KMS-11 (cell line): ENCODE data around the gene NEURL1.

Experiments used
- H2AFZ ChIP-seq: fragments of 200-600 bp; sonication (generic); 2 replicates; pipeline ENCODE4 v1.6.1; 2016; ENCODE audit warnings: antibody characterized with exemption, mixed run types, low read depth
- H3K27ac ChIP-seq: fragments of 200-600 bp; sonication (generic); 2 replicates; pipeline ENCODE4 v1.6.1; 2016; ENCODE audit warnings: mild to moderate bottlenecking, mixed run types
- H3K27me3 ChIP-seq: fragments of 200-600 bp; sonication (generic); 2 replicates; pipeline ENCODE4 v1.6.1; 2017; ENCODE audit warnings: mild to moderate bottlenecking, low read depth, mixed run types, moderate library complexity; ENCODE audit not compliant: insufficient read depth
- H3K36me3 ChIP-seq: fragments of 200-600 bp; sonication (generic); 2 replicates; pipeline ENCODE4 v1.6.1; 2017; ENCODE audit warnings: mild to moderate bottlenecking, mixed run types; ENCODE audit not compliant: insufficient read depth
- H3K4me1 ChIP-seq: fragments of 200-600 bp; sonication (generic); 2 replicates; pipeline ENCODE4 v1.6.1; 2016; ENCODE audit warnings: mild to moderate bottlenecking, low read depth, mixed run types; ENCODE audit not compliant: poor library complexity, severe bottlenecking
- H3K4me2 ChIP-seq: fragments of 200-600 bp; sonication (generic); 2 replicates; pipeline ENCODE4 v1.7.0; 2016; ENCODE audit warnings: mild to moderate bottlenecking, mixed run types
- H3K4me3 ChIP-seq: fragments of 200-600 bp; sonication (generic); IDR thresholded peaks from 2 replicates; pipeline ENCODE4 v1.6.1; 2017; ENCODE audit warnings: low read depth, low read length, mixed read lengths; ENCODE audit not compliant: insufficient read depth
- H3K79me2 ChIP-seq: fragments of 200-600 bp; sonication (generic); 2 replicates; pipeline ENCODE4 v1.6.1; 2016; ENCODE audit warnings: low read depth, mixed run types; ENCODE audit not compliant: insufficient read depth
- H3K9ac ChIP-seq: fragments of 200-600 bp; sonication (generic); 2 replicates; pipeline ENCODE4 v1.6.1; 2016; ENCODE audit warnings: mild to moderate bottlenecking, mixed run types
- H4K20me1 ChIP-seq: fragments of 200-600 bp; sonication (generic); 2 replicates; pipeline ENCODE4 v1.6.1; 2016; ENCODE audit warnings: mild to moderate bottlenecking, mixed run types; ENCODE audit not compliant: insufficient read depth
- CTCF ChIP-seq: fragments of 200-600 bp; sonication (generic); conservative IDR thresholded peaks from 2 replicates; pipeline ENCODE4 v1.6.1; 2017; ENCODE audit warnings: low read depth, mild to moderate bottlenecking, antibody characterized with exemption, low read length, moderate library complexity, mixed read lengths

Gene NEURL1

DNA sequence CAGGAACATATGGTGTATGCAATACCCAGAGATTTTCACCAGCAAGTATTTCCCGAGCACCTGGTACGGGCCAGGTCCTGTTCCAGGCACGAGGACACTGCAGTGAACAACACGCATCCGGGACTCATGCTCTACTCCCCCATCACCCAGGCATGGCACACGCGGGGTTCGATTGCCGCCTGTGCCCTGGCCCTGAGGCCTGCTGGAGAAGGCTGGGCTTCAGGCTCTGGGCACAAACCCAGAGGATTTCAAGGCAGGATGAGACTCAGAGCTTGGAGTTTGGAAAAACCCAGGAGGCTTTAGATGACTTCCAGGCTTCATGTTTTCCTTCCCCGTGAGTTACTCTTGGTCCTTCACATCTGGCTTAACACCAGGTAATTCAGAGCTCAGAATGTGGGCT, 143.5 kb downstream of the NEURL1 start:
- no peak for TF ChIP-seq CTCF
- Histone ChIP-seq H2AFZ (no peak overlapping the region), H3K27me3 (no peaks in the 10 kb centered on the region), H3K9ac (no peak overlapping the region), H4K20me1 (no peaks in the 10 kb centered on the region), H3K27ac (no peak overlapping the region), H3K36me3 (no peaks in the 10 kb centered on the region), H3K79me2 (no peaks in the 10 kb centered on the region), H3K4me1 (no peaks in the 10 kb centered on the region), H3K4me2 (no peak overlapping the region), H3K4me3 (no peak overlapping the region)

DNA sequence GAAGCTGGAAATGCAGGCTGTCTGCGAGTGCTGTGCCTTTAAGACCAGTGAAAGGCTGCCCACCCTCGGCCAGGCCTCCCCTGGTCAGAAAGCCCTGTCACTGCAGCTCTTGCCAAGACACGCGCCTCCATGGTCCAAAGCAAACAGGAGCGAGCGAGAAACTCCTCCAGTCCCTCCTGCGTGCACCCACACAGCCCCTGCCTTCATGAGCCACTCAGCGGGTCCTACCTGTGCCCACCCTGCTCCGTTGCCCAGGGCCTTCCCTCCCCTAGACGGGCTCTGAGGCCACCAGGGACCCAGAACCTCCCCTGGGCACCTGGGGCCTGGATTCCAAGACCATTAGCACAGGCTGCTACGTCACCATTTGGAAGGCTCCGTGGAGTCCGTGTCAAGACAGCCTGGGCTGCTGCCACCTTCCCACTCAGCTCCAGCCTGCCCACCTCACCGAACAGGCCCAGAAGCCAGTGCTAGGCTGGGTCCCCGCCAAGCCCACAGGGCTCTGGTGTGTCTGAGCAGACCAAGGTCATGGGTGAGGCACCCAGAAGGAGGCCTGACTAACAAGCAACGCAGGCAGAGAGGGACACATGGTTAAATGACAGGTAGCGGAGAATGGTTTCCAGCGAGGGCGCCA, 144.5 kb downstream of the NEURL1 start:
- H3K9ac ChIP-seq, result no peak overlapping the region
- no peak overlapping the region for H2AFZ ChIP-seq
- H3K27me3 ChIP-seq, result no peaks in the 10 kb centered on the region
- H4K20me1 ChIP-seq, result no peaks in the 10 kb centered on the region
- H3K27ac ChIP-seq, result no peak overlapping the region
- H3K4me3 ChIP-seq, result no peak overlapping the region
- no peaks in the 10 kb centered on the region for H3K36me3 ChIP-seq
- H3K79me2 ChIP-seq, result no peaks in the 10 kb centered on the region
- H3K4me2 ChIP-seq, result no peak overlapping the region
- no peak for TF ChIP-seq CTCF
- H3K4me1 ChIP-seq, result no peaks in the 10 kb centered on the region

GRCh38 chr10:103638948-103639347, 145.4 kb downstream of the NEURL1 start:
- H4K20me1 ChIP-seq, result no peaks in the 10 kb centered on the region
- no peak overlapping the region for H3K4me2 ChIP-seq
- no peak overlapping the region for H3K27ac ChIP-seq
- no peaks in the 10 kb centered on the region for H3K79me2 ChIP-seq
- no peak overlapping the region for H3K9ac ChIP-seq
- no peaks in the 10 kb centered on the region for H3K27me3 ChIP-seq
- no peaks in the 10 kb centered on the region for H3K4me1 ChIP-seq
- no peak overlapping the region for H3K4me3 ChIP-seq
- no peak for TF ChIP-seq CTCF
- no peak overlapping the region for H2AFZ ChIP-seq
- no peaks in the 10 kb centered on the region for H3K36me3 ChIP-seq

DNA sequence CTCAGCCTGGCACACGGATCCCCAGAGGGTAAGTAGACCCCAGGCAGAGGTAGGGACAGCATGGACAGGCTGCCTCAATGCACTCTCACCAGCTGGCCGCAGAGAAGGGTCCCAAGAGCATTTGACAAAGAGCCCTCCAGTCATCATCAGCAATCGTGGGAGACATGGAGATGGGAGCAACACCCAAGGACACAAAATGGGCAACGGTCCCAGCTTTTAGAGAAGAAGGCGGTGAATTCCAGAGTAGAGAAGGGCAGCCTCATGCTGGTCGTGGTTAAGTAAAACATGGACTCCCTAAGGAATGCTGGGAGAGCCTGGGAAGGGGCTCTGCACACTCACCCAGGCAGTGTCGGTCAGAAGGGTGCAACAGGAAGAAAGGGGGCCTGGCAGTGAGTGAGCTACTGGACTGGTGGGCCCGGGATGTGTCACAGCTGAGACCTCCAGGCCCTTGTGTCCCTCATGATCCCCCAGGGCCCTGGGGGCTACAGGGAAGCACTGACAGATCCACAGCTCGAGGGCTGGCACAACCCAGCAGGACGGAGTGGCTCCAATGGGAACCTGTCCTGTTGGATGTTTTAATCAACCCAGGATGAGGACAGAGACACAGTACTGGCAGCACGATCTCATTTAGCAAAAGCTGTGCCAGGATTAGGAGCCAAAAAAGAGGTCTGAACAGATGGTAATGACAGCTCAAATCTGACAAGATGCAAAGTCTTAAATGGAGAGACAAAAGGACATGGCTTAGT, 147.1 kb downstream of the NEURL1 start:
- Histone ChIP-seq H2AFZ (no peak overlapping the region), H3K9ac (no peak overlapping the region), H3K36me3 (no peaks in the 10 kb centered on the region), H4K20me1 (no peaks in the 10 kb centered on the region), H3K4me1 (no peaks in the 10 kb centered on the region), H3K27me3 (no peaks in the 10 kb centered on the region), H3K79me2 (no peaks in the 10 kb centered on the region), H3K27ac (no peak overlapping the region), H3K4me3 (no peak overlapping the region), H3K4me2 (no peak overlapping the region)
- no peak for TF ChIP-seq CTCF
